Neutrophil (primary cell): ENCODE measurements around the gene BCAN.
"Not testable (repeated sequence)": the region's sequence is repeated elsewhere in the genome, so short reads cannot be mapped to it uniquely, and the experiment has no call there.

Experiments used
- H3K27ac ChIP-seq: fragments of 200-600 bp; sonication (generic); 2 replicates; pipeline ENCODE4 v1.5.1; 2016; ENCODE audit warnings: mild to moderate bottlenecking, moderate library complexity
- H3K27me3 ChIP-seq: fragments of 200-600 bp; sonication (generic); 2 replicates; pipeline ENCODE4 v1.6.0; 2016; ENCODE audit warnings: mild to moderate bottlenecking
- H3K36me3 ChIP-seq: fragments of 200-600 bp; sonication (generic); 2 replicates; pipeline ENCODE4 v1.5.1; 2017
- H3K4me1 ChIP-seq, 2 experiments: fragments of 200-600 bp in 1 of 2; sonication (generic) in 1 of 2; 1 replicate in 1 of 2; 2 replicates in 1 of 2; pipeline versions ENCODE4 v1.5.1 to v1.6.1; 2013 to 2016; ENCODE audit warnings: low read depth in 1 of 2, low read length in 1 of 2, mild to moderate bottlenecking in 1 of 2, moderate library complexity in 1 of 2; ENCODE audit not compliant: control insufficient read depth in 1 of 2, insufficient read depth in 1 of 2
- H3K4me3 ChIP-seq, 2 experiments: fragments of 200-600 bp in 1 of 2; sonication (generic) in 1 of 2; 1 replicate in 1 of 2; 2 replicates in 1 of 2; pipeline ENCODE4 v1.5.1; 2013 to 2016; ENCODE audit warnings: low read depth in 1 of 2, low read length in 1 of 2, mild to moderate bottlenecking in 1 of 2, moderate library complexity in 1 of 2
- H3K9me3 ChIP-seq: fragments of 200-600 bp; sonication (generic); 2 replicates; pipeline ENCODE4 v1.5.1; 2016
- CTCF ChIP-seq: fragments of 200-600 bp; sonication (generic); IDR thresholded peaks from 2 replicates; pipeline ENCODE4 v1.5.1; 2016; ENCODE audit warnings: antibody characterized with exemption

Gene BCAN

GRCh38 chr1:156608036-156608674 lies 33.8 kb upstream of the BCAN start:
- H3K9me3 ChIP-seq: no peaks in the 10 kb centered on the region
- no peak overlapping the region for H3K4me3 ChIP-seq
- peaks cover 58% of the 10 kb centered on the region for H3K27me3 ChIP-seq
- H3K4me1 ChIP-seq: no peaks in the 10 kb centered on the region
- no peak for TF ChIP-seq CTCF
- H3K36me3 ChIP-seq: no peaks in the 10 kb centered on the region
- no peak overlapping the region for H3K27ac ChIP-seq

- Histone ChIP-seq H3K4me3 (no peak overlapping the region), H3K9me3 (no peaks in the 10 kb centered on the region), H3K27me3 (peaks cover 63% of the 10 kb centered on the region), H3K27ac (no peak overlapping the region), H3K36me3 (no peaks in the 10 kb centered on the region), H3K4me1 (no peaks in the 10 kb centered on the region)
- TF ChIP-seq CTCF: no peak
Measured at GRCh38 chr1:156608981-156609380, 32.9 kb upstream of the BCAN start.

- not testable (repeated sequence) for H3K27ac ChIP-seq, H3K36me3 ChIP-seq, H3K4me1 ChIP-seq
Measured at GRCh38 chr1:156610072-156610471, 31.8 kb upstream of the BCAN start.

GRCh38 chr1:156612666-156613065 lies 29.3 kb upstream of the BCAN start:
- H3K4me3 ChIP-seq: no peak overlapping the region

More at GRCh38 chr1:156610072-156610471, 31.8 kb upstream of the BCAN start:
- H3K9me3 ChIP-seq, H3K4me3 ChIP-seq: not testable (repeated sequence)
- H3K27me3 ChIP-seq: peaks cover 73% of the 10 kb centered on the region

GRCh38 chr1:156615946-156616345 lies 26.0 kb upstream of the BCAN start:
- Histone ChIP-seq H3K9me3 (no peaks in the 10 kb centered on the region), H3K36me3 (no peaks in the 10 kb centered on the region), H3K4me1 (no peaks in the 10 kb centered on the region), H3K27ac (no peak overlapping the region), H3K27me3 (peaks cover 92% of the 10 kb centered on the region), H3K4me3 (no peak overlapping the region)
- no peak for TF ChIP-seq CTCF

More at GRCh38 chr1:156612666-156613065, 29.3 kb upstream of the BCAN start:
- TF ChIP-seq CTCF: no peak
- H3K4me1 ChIP-seq: no peaks in the 10 kb centered on the region
- H3K27me3 ChIP-seq: peaks cover 91% of the 10 kb centered on the region
- H3K9me3 ChIP-seq: no peaks in the 10 kb centered on the region
- H3K27ac ChIP-seq: no peak overlapping the region
- H3K36me3 ChIP-seq: no peaks in the 10 kb centered on the region

GRCh38 chr1:156616463-156616862 lies 25.5 kb upstream of the BCAN start:
- Histone ChIP-seq H3K4me3 (no peak overlapping the region), H3K27ac (no peak overlapping the region), H3K27me3 (peaks cover 93% of the 10 kb centered on the region), H3K36me3 (no peaks in the 10 kb centered on the region), H3K4me1 (no peaks in the 10 kb centered on the region), H3K9me3 (no peaks in the 10 kb centered on the region)
- TF ChIP-seq CTCF: no peak
